Thyroid gland (tissue), 4 donors: Measurements from ENCODE around the gene RSPO1. TPM values are rescaled to one million over a fixed set of nuclear protein-coding genes. Genes with fewer than 3 reads are reported as not detected.

Experiments used
- DNase-seq, 2 donors: peaks; one replicate each; pipeline ENCODE4 v3.0.0-alpha.2; 2019
- H3K27ac ChIP-seq, 3 donors: fragments of 200-600 bp; sonication (generic); 1 replicate in 2 of 3; 2 replicates in 1 of 3; pipeline ENCODE4 v1.5.1; 2016 to 2019; ENCODE audit warnings: mild to moderate bottlenecking in 1 of 3, moderate library complexity in 1 of 3
- H3K27me3 ChIP-seq: fragments of 200-600 bp; sonication (generic); one replicate; pipeline ENCODE4 v1.5.1; 2019
- H3K36me3 ChIP-seq, 2 donors: fragments of 200-600 bp; sonication (generic); one replicate each; pipeline ENCODE4 v1.5.1; 2016 to 2019
- H3K4me1 ChIP-seq, 2 donors: fragments of 200-600 bp; sonication (generic); one replicate each; pipeline ENCODE4 v1.5.1; 2017 to 2019
- H3K4me3 ChIP-seq, 3 donors: fragments of 200-600 bp; sonication (generic); replicated peaks in 1 of 3; 1 replicate in 2 of 3; 2 replicates in 1 of 3; pipeline ENCODE4 v1.5.1; 2016; ENCODE audit warnings: mild to moderate bottlenecking in 1 of 3
- H3K9me3 ChIP-seq: fragments of 200-600 bp; sonication (generic); one replicate; pipeline ENCODE4 v1.5.1; 2017
- CTCF ChIP-seq, 6 experiments: fragments of 200-600 bp in 3 of 6; fragments of 450-650 bp in 3 of 6; sonication (generic) in 3 of 6; IDR thresholded peaks; one replicate each; pipeline ENCODE4 v1.5.1; 2016 to 2019; ENCODE audit warnings: antibody characterized with exemption in 6 of 6, mild to moderate bottlenecking in 2 of 6, inconsistent platforms in 1 of 6, moderate library complexity in 1 of 6
- POLR2A ChIP-seq, 2 donors: fragments of 450-650 bp; IDR thresholded peaks; one replicate each; pipeline ENCODE4 v1.6.1; 2017; ENCODE audit warnings: antibody characterized with exemption in 2 of 2, mild to moderate bottlenecking in 2 of 2, moderate library complexity in 1 of 2
- WGBS, 2 donors: methylation state at CpG; one replicate each; pipeline ENCODE4 v1.1.5; 2017; 5-methylcytosine and 5-hydroxymethylcytosine counted together
- intact Hi-C: fragments of 100-400 bp; cut with DNase I; formaldehyde crosslinking; loops from one replicate; pipeline ENCODE4 v1.15.1; 2023
- total RNA-seq, 4 donors: library from RNA; depleted of rRNA; stranded (reverse); fragments of >200 nt; gene quantifications; one replicate each; pipeline ENCODE4 v1.2.3, GENCODE V29; 2016

Gene RSPO1
- total RNA-seq, 4 donors from 2014 or later, result 0.44 TPM; not detected in 3

GRCh38 chr1:37609994-37610393, 24.7 kb downstream of the RSPO1 start:
- H3K27ac ChIP-seq, result no peak overlapping the region
- DNase-seq, result no peak
- H3K4me1 ChIP-seq, result no peaks in the 10 kb centered on the region
- no peaks in the 10 kb centered on the region for H3K9me3 ChIP-seq
- no peaks in the 10 kb centered on the region for H3K36me3 ChIP-seq
- intact Hi-C loops, result no loop called here
- no peaks in the 10 kb centered on the region for H3K27me3 ChIP-seq
- TF ChIP-seq CTCF (IDR thresholded peaks at IDR 0.05), result no peak
- TF ChIP-seq POLR2A (IDR thresholded peaks at IDR 0.05), result no peak
- 76 to 79% methylated on average over 2 of the region's 2 CpGs for WGBS, 2 donors
- H3K4me3 ChIP-seq, result no peak overlapping the region

- no peaks in the 10 kb centered on the region for H3K36me3 ChIP-seq
- no peak for DNase-seq
- intact Hi-C loops, result no loop called here
- 25 to 30% methylated on average over 2 of the region's 2 CpGs for WGBS, 2 donors
- H3K9me3 ChIP-seq, result no peaks in the 10 kb centered on the region
- no peaks in the 10 kb centered on the region for H3K4me1 ChIP-seq
- no peak overlapping the region for H3K27ac ChIP-seq
- TF ChIP-seq CTCF (IDR thresholded peaks at IDR 0.05) (no peak), POLR2A (IDR thresholded peaks at IDR 0.05) (no peak)
- H3K27me3 ChIP-seq, result no peaks in the 10 kb centered on the region
- no peak overlapping the region for H3K4me3 ChIP-seq
These were observed 25.7 kb downstream of the RSPO1 start for GRCh38 chr1:37609002-37609401.

GRCh38 chr1:37606481-37607263, 28.0 kb downstream of the RSPO1 start:
- Histone ChIP-seq H3K9me3 (no peaks in the 10 kb centered on the region), H3K36me3 (no peaks in the 10 kb centered on the region), H3K4me3 (no peak overlapping the region), H3K27me3 (no peaks in the 10 kb centered on the region), H3K4me1 (no peaks in the 10 kb centered on the region), H3K27ac (no peak overlapping the region)
- DNase-seq, result no peak
- 78 to 81% methylated on average over 15 of the region's 15 CpGs for WGBS, 2 donors
- TF ChIP-seq POLR2A (IDR thresholded peaks at IDR 0.05), result no peak
- TF ChIP-seq CTCF (IDR thresholded peaks at IDR 0.05), result no peak
- intact Hi-C loops, result no loop called here

- 86 to 87% methylated on average over 8 to 9 of the region's 9 CpGs for WGBS, 2 donors
- TF ChIP-seq POLR2A (IDR thresholded peaks at IDR 0.05), result no peak
- no peak for TF ChIP-seq CTCF (IDR thresholded peaks at IDR 0.05)
- Histone ChIP-seq H3K36me3 (no peaks in the 10 kb centered on the region), H3K27ac (no peak overlapping the region), H3K4me3 (no peak overlapping the region), H3K27me3 (no peaks in the 10 kb centered on the region), H3K4me1 (no peaks in the 10 kb centered on the region), H3K9me3 (no peaks in the 10 kb centered on the region)
- intact Hi-C loops, result no loop called here
- DNase-seq, result no peak
These were observed 28.8 kb downstream of the RSPO1 start for GRCh38 chr1:37605806-37606474.

GRCh38 chr1:37605061-37605650, 29.5 kb downstream of the RSPO1 start:
- 68 to 70% methylated on average over 9 to 12 of the region's 12 CpGs for whole genome bisulfite sequencing, 2 donors
- intact Hi-C loops, result no loop called here
- Histone ChIP-seq H3K27ac (no peak overlapping the region), H3K9me3 (no peaks in the 10 kb centered on the region), H3K36me3 (no peaks in the 10 kb centered on the region), H3K27me3 (no peaks in the 10 kb centered on the region), H3K4me3 (no peak overlapping the region), H3K4me1 (no peaks in the 10 kb centered on the region)
- TF ChIP-seq CTCF (IDR thresholded peaks at IDR 0.05) (no peak), POLR2A (IDR thresholded peaks at IDR 0.05) (no peak)
- DNase-seq, result no peak
